PFSK-1 (cell line): Measurements from ENCODE around the gene GABARAP.

Experiments
- FOXP2 ChIP-seq: optimal IDR thresholded peaks from 2 replicates; pipeline ENCODE3; 2011; ENCODE audit warnings: borderline replicate concordance, control low read depth, inconsistent platforms; ENCODE audit not compliant: insufficient read depth; ENCODE audit errors: extremely low read length, extremely low read depth
- POLR2AphosphoS5 ChIP-seq: IDR thresholded peaks from 2 replicates; pipeline ENCODE4 v1.6.1; 2012; ENCODE audit warnings: low read depth, mild to moderate bottlenecking, control low read depth, low read length, moderate library complexity
- TF ChIP-seq, protein P1 (sequence below), 2 experiments: IDR thresholded peaks; 2 replicates each; pipeline versions ENCODE4 v1.6.1 to v1.8.0; 2011 to 2012; ENCODE audit warnings: low read depth in 2 of 2, low read length in 2 of 2, control low read depth in 1 of 2, inconsistent platforms in 1 of 2, mild to moderate bottlenecking in 1 of 2, moderate library complexity in 1 of 2; ENCODE audit not compliant: insufficient read depth in 1 of 2

DNA sequence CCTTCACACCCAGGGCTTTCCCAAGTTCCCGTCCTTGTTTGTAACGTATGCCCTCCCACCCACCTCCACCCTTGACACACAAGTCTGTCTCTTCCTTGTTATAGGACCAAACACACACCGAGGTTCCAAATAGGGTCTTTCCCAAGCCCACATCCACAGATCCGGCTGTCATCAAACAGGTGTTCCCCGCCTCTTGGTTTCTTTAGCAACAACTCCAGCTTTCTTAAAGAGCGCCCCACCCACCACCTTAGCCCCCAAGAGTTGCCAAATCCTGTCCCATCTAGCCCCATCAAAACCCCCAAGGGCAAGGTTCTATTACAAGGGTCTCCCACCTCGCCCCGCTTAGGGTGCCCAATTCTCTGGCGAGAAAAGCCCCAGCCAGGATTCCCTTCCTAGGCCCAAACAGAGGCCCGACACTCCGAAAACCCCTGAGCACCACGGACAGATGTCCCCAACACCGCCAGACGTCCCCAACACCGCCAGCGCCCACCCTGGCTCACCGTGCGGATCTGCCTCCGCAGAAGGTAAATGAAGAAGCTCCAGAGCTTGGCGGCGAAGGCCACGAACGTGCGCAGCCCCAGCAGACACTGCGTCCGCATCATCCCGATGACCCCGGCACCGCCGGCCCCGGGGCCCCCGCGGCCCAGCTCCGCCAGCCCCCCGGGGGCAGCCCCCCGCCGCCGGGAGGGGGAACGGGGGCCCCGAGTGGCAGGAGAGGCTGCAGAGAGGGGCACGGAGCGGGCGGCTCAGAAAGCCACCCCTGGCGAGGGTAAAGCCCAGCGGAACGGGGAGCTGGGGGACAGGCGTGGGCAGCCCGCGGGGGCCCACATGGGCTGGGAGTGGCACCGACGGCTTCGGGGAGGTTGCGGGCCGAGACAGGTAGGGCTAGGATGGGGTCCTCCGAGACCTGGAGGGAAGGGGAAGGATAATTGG lies 8.7 kb upstream of the GABARAP start:
- TF ChIP-seq FOXP2 (no peak), POLR2AphosphoS5 (no peak)
- TF ChIP-seq, protein P1, sequence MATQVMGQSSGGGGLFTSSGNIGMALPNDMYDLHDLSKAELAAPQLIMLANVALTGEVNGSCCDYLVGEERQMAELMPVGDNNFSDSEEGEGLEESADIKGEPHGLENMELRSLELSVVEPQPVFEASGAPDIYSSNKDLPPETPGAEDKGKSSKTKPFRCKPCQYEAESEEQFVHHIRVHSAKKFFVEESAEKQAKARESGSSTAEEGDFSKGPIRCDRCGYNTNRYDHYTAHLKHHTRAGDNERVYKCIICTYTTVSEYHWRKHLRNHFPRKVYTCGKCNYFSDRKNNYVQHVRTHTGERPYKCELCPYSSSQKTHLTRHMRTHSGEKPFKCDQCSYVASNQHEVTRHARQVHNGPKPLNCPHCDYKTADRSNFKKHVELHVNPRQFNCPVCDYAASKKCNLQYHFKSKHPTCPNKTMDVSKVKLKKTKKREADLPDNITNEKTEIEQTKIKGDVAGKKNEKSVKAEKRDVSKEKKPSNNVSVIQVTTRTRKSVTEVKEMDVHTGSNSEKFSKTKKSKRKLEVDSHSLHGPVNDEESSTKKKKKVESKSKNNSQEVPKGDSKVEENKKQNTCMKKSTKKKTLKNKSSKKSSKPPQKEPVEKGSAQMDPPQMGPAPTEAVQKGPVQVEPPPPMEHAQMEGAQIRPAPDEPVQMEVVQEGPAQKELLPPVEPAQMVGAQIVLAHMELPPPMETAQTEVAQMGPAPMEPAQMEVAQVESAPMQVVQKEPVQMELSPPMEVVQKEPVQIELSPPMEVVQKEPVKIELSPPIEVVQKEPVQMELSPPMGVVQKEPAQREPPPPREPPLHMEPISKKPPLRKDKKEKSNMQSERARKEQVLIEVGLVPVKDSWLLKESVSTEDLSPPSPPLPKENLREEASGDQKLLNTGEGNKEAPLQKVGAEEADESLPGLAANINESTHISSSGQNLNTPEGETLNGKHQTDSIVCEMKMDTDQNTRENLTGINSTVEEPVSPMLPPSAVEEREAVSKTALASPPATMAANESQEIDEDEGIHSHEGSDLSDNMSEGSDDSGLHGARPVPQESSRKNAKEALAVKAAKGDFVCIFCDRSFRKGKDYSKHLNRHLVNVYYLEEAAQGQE (IDR thresholded peaks at IDR 0.05; ENCODE audit: insufficient read depth in 1 of 2, low read depth in 2 of 2, low read length in 2 of 2) = no peak
